Activated CD4-positive, alpha-beta T cell treated with anti-CD3 and anti-CD28 coated beads, Interleukin-2, amount 50 U/mL, for 4 hours (primary cell): ENCODE measurements around the gene EFCAB8.
"Not testable (repeated sequence)": the region's sequence is repeated elsewhere in the genome, so short reads cannot be mapped to it uniquely, and the experiment has no call there.

Experiments
- DNase-seq, 2 experiments: peaks; one replicate each; pipeline ENCODE4 v3.0.0-alpha.2; 2020

The EFCAB8 gene

GRCh38 chr20:32912688-32913087 is 54.0 kb downstream of the EFCAB8 start:
- DNase-seq = no peak

DNA sequence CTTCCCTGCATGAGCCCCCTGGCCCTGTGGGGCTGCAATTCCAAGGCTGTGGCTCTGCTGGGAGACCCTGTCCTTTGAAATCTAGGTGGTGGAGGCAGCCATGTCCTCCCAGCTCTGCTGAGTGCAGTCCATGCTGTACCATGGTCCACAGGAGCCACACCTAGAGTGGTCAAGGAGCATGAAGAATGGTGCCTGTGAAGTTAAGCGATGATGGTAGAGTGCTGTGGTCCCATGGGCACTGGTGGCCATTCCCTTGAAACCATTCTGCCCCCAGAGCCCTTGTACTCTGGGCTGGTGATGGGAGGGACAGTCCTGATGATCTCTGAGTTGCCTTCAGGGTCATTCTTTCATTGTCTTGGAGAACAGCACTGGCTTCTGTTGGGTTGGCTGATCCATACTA is 55.3 kb downstream of the EFCAB8 start:
- DNase-seq = no peak

DNA sequence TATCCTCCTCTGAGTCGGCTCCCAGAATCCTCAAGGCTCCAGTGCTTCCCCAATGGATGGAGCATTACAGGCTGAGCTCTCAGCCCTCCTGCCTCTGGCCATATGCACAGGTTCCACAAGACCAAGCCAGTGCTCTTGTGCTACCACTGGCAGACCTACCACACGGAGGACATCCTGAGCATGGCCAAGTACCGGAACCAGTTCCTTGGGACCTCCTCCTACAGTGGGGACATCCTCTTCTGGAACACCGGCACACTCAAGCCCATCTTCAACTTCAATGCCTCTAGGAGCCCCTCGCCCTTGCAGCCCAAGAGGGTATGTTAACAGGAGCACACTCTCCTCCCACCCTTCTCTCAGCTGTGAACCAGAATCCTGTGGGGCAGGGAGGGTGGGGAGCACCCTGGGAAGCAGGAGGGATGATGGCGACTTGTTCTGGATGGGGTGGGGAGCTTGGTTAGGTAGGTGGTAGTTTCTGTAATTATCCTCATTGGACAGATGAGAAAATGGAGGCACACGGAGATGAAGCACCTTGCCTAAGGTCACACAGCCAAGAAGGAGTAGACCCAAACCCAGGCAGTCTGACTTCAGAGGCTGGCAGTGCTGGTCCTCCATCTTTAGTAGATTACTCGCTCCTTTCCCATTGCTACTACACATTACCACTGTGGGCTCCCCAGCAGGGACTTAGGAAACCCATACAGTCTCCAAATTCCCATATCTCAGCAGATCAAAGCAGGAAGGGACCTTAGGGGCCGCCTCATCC is 58.6 kb downstream of the EFCAB8 start:
- DNase-seq = no peak

GRCh38 chr20:32918296-32918695 is 59.6 kb downstream of the EFCAB8 start:
- no peak for DNase-seq

DNA sequence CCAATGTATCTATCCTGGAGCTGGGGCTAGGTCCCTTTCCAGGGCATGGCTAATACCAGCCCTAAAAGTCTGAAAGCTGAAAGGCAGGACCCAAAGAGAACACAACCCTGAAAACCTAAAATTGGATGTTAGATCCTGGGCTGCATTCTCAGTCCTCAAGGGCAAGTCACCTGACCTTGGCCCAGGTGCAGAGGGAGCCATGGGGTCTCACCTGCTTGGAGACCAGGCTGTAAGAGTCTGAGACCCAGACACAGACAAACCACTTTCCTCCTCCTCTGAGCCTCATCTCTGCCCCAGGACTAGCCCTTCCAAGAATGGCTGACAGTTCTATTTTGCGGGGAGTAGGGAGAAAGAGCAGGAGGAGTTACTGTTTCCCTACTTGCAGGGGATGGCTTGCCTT is 60.0 kb downstream of the EFCAB8 start:
- no peak for DNase-seq

DNA sequence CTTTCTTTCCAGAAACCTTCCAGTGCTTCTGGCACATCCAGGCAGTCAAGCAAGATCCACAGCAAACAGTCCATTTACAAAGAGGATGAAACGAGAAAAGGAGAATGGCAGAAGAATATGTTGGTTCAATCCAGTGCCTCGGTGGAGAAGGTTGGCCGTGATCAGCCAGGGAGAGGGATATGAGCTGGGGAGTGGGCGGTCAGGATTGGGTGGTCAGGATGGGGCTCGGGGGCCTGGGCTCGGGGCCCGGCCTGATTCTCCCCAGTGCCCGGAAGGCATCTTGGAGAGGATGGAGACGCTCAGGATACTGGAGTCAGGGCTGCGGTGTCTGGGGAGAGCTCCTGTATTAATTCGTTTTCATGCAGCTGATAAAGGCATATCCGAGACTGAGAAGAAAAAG is 61.3 kb downstream of the EFCAB8 start:
- DNase-seq = no peak

DNA sequence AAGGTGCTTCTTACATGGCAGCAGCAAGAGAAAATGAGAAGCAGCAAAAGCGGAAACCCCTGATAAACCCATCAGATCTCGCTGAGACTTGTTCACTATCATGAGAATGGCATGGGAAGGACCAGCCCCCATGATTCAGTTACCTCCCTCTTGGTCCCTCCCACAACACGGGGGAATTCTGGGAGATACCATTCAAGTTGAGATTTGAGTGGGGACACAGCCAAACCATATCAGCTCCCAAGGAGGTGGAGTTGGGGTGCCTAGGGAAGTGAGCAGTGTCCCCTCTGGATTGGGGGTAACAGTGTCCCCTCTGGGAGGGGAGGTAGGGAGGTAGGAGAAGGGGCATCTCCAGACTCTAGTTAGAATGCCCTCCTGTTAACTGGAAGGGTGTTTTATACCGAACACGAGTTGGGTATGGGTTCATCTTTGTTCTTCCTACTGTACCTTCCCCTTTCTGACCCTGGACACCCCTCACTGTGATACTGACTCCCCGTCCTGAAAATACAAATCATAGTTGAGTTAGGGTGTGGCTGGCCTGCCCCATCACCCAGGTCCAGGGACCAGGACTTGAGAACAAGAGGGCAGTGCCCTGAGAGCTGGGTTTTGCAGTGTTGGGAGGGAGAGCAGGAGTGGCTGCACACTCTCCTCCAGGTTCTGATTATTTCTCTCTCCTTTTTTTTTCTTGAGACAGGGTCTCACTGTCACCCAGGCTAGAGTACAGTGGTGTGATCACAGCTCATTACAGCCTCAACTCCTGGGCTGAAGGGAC is 62.0 kb downstream of the EFCAB8 start:
- no peak for DNase-seq

- no peak for DNase-seq
These were observed 63.7 kb downstream of the EFCAB8 start for GRCh38 chr20:32922466-32922865.

DNA sequence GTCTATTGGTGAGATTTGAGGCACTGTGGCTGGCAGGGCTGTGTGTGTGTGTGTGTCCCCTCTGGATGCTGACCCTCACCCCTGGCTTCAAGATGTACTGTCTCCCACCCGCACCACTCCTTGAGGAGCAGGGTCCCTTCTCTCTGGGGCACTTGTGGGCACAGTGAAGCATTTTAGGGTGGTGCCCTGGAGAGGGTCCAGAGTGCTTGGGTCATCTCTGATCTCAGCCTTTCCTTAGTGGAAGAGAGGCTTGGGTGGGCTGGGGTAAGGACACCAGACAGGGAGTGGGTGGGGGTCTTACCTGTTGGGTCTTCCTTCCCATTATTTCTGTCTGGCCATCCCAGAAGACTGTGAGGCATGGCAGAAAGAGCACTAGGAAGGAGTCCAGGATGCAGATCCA is 66.1 kb downstream of the EFCAB8 start:
- no peak for DNase-seq

- no peak for DNase-seq
These were observed 66.9 kb downstream of the EFCAB8 start for GRCh38 chr20:32925481-32926196.

GRCh38 chr20:32929162-32929561 is 70.4 kb downstream of the EFCAB8 start:
- no peak for DNase-seq

DNA sequence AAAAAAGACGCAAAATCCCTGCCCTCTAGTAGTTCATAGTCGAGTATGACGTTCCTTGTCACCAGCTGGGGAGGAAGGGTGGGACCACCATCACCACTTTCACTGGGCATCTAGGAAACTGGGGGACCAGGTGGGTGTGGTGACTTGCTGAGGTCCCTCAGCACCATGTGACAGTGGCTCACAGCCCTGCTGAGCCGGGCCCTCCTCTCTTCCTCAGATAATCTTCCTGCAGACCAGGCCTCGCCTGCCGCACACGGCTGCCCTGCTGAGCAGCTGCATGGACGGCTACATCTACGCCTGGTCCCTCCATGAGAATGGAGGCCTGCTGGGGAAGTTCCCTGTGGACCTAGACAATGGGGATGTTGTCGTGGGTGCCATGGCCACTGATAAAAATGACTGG is 71.5 kb downstream of the EFCAB8 start:
- no peak for DNase-seq

- no peak for DNase-seq
These were observed 72.0 kb downstream of the EFCAB8 start for GRCh38 chr20:32930701-32931100.

DNA sequence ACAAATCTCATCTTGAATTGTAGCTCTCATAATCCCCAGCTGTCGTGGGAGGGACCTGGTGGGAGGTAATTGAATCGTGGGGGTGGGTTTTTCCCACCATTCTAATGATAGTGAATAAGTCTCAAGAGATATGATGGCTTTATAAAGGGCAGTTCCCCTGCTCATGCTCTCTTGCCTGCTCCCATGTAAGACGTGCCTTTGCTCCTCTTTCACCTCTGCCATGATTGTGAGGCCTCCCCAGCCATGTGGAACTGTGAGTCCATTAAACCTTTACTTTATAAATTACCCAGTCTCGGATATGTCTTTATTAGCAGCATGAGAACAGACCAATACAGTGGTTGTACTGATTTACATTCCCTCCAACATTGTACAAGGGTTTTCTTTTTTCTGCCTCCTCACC is 75.9 kb downstream of the EFCAB8 start:
- no peak for DNase-seq

DNA sequence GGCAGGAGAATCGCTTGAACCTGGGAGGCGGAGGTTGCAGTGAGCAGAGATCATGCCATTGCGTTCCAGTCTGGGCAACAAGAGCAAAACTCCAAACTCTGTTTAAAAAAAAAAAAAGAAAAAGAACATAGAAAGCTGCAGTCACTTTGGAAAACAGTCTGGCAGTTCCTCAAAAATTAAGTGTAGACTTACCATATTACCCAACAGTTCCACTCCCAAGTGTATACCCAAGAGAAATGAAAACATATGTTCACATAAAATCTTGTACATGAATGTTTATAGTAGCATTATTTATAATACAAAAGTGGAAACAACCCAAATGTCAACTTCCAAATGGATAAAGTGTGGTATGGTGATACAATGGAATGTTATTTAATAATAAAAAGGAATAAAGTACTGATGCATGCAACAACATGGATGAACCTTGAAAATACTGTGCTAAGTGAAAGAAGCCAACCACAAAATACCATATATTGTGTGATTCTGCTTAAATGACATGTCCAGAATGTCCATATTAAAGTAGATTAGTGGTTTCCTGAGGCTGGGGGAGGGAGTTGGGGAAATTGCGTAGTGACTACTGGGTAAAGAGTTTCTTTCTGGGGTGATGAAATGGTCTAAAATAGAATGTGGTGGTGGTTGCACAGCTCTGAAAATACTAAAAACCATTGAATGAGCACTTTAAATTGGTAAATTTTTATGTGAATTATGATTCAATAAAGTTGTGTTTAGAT is 82.6 kb downstream of the EFCAB8 start:
- DNase-seq = no peak

GRCh38 chr20:32943490-32944052 is 84.8 kb downstream of the EFCAB8 start:
- DNase-seq = no peak

- no peak for DNase-seq
These were observed 87.0 kb downstream of the EFCAB8 start for GRCh38 chr20:32945710-32946221.

- no peak for DNase-seq
These were observed 87.9 kb downstream of the EFCAB8 start for GRCh38 chr20:32946629-32947028.

DNA sequence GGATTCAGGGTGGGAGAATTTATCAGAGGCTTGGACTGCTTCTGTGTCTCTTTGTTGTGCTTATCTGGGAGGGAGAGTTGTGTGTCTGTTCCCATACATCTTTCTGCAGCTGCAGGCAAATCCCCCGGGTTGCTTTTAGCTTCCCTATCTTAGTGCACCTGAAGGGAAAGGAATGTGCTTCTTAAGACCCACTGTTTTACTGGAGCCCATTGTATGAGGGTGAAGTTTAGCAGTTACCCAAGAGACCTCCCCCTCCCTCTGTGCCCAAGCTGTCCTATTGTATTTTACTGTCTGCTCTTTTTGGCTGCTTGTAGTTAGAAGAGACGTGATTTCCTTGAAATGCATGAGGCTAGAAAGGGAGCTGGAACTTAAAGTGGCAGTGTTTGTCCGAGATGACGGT is 91.8 kb downstream of the EFCAB8 start:
- not testable (repeated sequence) for DNase-seq

GRCh38 chr20:32957459-32957858 is 98.7 kb downstream of the EFCAB8 start:
- no peak for DNase-seq

DNA sequence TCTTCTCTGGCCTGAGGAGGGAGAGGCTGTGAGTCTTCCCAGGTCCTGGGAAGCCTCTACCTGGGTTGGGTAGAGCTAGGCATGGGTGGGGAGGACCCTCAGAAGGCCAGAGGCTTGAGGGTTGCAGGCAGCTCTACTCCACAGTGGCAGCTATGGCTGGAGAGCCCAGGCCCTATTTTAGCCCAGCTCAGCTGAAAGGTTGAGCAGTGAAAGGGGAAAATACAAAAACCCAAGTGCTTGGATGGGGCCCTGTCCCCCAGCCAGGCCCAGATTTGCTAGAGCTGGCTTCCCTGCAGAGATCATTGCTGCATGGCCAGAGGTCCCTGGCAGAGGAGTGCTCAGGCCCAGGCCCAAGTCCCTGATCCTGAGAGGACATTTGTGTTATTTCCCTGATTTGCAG is 99.9 kb downstream of the EFCAB8 start:
- DNase-seq = no peak
